ENCODE results near the gene DLG2. TPM values are rescaled to one million over a fixed set of nuclear protein-coding genes. Genes with fewer than 3 reads are reported as not detected.

The DLG2 gene
- total RNA-seq, 4 donors from 2014 or later: 0.18 to 8.3 (median 2.5) TPM

DNA sequence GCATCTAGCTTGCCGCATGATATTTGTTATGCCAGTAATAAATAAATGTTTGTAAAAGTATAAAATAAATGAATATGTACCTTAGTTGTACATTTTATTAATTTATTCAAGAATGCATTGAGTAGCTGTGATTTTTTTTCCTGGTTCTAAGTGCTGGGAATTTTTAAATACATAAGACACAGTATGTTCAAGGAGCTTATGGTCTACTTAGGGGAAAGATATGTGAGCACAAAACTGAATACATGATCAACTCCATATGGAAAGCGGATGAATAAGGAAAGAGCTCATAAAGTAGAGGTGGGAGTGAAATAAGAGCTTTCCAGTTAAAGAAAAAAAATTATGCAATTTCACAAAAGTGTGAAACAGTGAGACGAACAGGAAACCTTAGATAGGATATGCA lies 1396.7 kb downstream of the DLG2 start:
- Histone ChIP-seq H3K9me3 (no peaks in the 10 kb centered on the region), H3K27ac (no peak overlapping the region), H3K36me3 (no peaks in the 10 kb centered on the region), H3K27me3 (no peaks in the 10 kb centered on the region), H3K4me1 (no peaks in the 10 kb centered on the region), H3K4me3 (no peak overlapping the region)
- no peak for DNase-seq
- TF ChIP-seq CTCF (IDR thresholded peaks at IDR 0.05) (no peak), POLR2A (IDR thresholded peaks at IDR 0.05) (no peak)

DNA sequence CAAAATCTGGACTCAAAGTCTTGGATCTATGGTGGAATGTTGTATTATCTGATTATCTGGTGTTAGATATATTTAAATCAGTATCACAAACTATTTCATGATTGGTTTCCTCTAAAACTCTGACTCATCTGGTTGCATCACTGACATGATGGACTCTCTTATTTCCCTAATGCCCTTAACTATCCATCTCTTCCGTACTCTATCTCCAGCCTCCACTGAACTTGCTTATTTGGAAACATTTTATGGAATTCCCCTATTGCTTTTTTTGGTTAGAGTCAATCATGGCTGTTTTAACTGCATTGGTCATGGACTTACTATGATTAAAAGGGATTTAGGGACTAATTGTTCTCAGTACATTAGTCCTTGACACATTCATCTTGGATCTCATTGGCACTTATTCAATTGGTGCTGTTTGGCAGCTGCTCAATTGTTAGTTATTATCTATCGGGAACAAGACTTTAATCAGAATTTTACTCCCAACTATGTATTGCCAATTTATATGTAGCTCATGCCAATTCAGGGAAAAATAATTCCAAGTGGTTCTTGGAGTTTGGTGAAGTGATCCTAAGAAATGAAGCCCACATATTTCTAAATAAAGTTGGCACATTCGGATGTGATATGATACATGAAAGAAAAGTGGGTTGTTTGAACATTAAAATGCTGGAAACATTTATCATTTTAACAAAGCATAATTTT lies 1399.0 kb downstream of the DLG2 start:
- Histone ChIP-seq H3K27ac (no peak overlapping the region), H3K36me3 (no peaks in the 10 kb centered on the region), H3K4me1 (no peaks in the 10 kb centered on the region), H3K4me3 (no peak overlapping the region), H3K27me3 (no peaks in the 10 kb centered on the region), H3K9me3 (no peaks in the 10 kb centered on the region)
- no peak for DNase-seq
- TF ChIP-seq POLR2A (IDR thresholded peaks at IDR 0.05) (no peak), CTCF (IDR thresholded peaks at IDR 0.05) (no peak)

DNA sequence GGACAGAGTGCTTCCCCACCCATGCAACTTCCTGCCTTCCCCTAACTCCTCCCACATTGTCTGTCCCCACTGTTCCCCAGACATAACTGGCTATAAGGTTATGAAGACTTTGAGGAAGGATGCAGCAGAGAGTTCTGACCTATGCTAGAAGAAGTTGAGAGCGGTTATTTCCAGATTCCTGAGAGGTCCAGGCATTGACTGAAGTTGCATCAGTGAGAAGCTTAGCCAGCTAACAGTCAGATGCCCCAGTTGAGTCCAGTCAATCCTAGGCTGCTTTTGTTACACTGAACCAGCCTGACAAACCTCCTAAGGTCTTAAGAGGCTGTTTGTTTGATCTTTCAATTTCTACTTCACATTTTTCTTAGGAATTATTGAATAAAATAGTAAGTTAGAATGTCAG lies 1403.1 kb downstream of the DLG2 start:
- Histone ChIP-seq H3K4me1 (no peaks in the 10 kb centered on the region), H3K36me3 (no peaks in the 10 kb centered on the region), H3K27ac (no peak overlapping the region), H3K4me3 (no peak overlapping the region), H3K9me3 (no peaks in the 10 kb centered on the region), H3K27me3 (no peaks in the 10 kb centered on the region)
- no peak for DNase-seq
- TF ChIP-seq POLR2A (IDR thresholded peaks at IDR 0.05) (no peak), CTCF (IDR thresholded peaks at IDR 0.05) (no peak)

GRCh38 chr11:84218318-84218717 lies 1408.8 kb downstream of the DLG2 start:
- Histone ChIP-seq H3K27me3 (no peaks in the 10 kb centered on the region), H3K4me3 (no peak overlapping the region), H3K9me3 (no peaks in the 10 kb centered on the region), H3K36me3 (no peaks in the 10 kb centered on the region), H3K27ac (no peak overlapping the region), H3K4me1 (no peaks in the 10 kb centered on the region)
- no peak for DNase-seq
- TF ChIP-seq CTCF (IDR thresholded peaks at IDR 0.05) (no peak), POLR2A (IDR thresholded peaks at IDR 0.05) (no peak)

- no peak for DNase-seq
- no peak overlapping the region for H3K27ac ChIP-seq
Measured at GRCh38 chr11:84215672-84216071, 1411.5 kb downstream of the DLG2 start.

More at GRCh38 chr11:84215672-84216071, 1411.5 kb downstream of the DLG2 start:
- no peak for TF ChIP-seq POLR2A (IDR thresholded peaks at IDR 0.05)
- no peak for TF ChIP-seq CTCF (IDR thresholded peaks at IDR 0.05)
- H3K9me3 ChIP-seq: no peaks in the 10 kb centered on the region
- no peaks in the 10 kb centered on the region for H3K27me3 ChIP-seq
- no peaks in the 10 kb centered on the region for H3K36me3 ChIP-seq
- H3K4me1 ChIP-seq: no peaks in the 10 kb centered on the region
- H3K4me3 ChIP-seq: no peak overlapping the region
